Measurements from ENCODE around the gene CKLF. TPM values are rescaled to one million over a fixed set of nuclear protein-coding genes. Genes with fewer than 3 reads are reported as not detected.

The CKLF gene
- total RNA-seq, 1 experiment from 2014 or later = 293 TPM

DNA sequence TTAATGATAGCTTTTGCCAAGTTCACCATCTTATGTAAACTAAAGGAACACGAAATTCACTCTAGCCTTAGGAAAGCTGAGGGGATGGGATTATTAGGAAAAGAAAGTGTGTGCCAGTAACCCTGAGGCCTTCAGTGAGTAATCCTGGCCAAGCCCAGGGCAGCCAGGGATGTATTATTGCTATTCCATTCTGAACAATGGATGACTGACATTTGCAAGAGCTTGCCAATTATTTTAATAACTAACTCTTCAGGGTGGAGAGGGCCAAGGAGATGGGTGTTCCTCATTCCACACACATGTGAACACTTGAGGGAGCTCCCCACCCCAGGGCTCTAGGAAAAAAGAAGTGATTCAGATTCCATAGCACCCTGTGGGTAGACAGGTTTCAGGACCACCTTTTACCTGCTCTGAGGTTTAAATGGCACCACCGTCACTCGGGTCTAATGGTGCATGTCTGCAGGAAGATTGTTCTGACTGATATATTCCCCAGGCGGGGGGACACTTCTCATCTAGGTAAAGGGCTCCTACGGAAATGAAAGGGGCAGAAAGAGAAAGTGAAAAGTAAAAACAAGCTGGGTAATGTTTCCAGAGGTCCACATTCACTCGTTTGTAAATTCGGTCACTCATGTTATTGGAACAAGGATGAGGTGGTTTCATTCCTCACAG, 44.0 kb upstream of the CKLF start:
- Mint-ChIP-seq H3K4me3 (ENCODE audit: low read depth, unreplicated experiment) (peak overlapping the region; percentile 55), H3K9me3 (ENCODE audit: low read depth, unreplicated experiment) (peaks cover 6% of the 10 kb centered on the region), H3K27ac (ENCODE audit: unreplicated experiment) (peak overlapping the region; percentile 99), H3K4me1 (ENCODE audit: low read depth, unreplicated experiment) (peaks cover 85% of the 10 kb centered on the region), H3K36me3 (ENCODE audit: insufficient read depth, unreplicated experiment) (peaks cover 80% of the 10 kb centered on the region), H3K27me3 (ENCODE audit: unreplicated experiment) (no peaks in the 10 kb centered on the region)
- CTCF ChIA-PET = interaction anchor here (0.7 to 3.0 kb wide), 11 partner anchors 9 to 102 kb away, joined by 3 to 21 read pairs (median 4); partner anchors contain the start of genes CKLF and CMTM3
- TF ChIP-seq, protein P1, sequence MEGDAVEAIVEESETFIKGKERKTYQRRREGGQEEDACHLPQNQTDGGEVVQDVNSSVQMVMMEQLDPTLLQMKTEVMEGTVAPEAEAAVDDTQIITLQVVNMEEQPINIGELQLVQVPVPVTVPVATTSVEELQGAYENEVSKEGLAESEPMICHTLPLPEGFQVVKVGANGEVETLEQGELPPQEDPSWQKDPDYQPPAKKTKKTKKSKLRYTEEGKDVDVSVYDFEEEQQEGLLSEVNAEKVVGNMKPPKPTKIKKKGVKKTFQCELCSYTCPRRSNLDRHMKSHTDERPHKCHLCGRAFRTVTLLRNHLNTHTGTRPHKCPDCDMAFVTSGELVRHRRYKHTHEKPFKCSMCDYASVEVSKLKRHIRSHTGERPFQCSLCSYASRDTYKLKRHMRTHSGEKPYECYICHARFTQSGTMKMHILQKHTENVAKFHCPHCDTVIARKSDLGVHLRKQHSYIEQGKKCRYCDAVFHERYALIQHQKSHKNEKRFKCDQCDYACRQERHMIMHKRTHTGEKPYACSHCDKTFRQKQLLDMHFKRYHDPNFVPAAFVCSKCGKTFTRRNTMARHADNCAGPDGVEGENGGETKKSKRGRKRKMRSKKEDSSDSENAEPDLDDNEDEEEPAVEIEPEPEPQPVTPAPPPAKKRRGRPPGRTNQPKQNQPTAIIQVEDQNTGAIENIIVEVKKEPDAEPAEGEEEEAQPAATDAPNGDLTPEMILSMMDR (IDR thresholded peaks at IDR 0.05; ENCODE audit: unreplicated experiment) = no peak
- intact Hi-C loops (cut with micrococcal nuclease; ENCODE audit: unreplicated experiment) = no loop called here
- DNase-seq = peak; percentile 87
- BruUV-seq (replicated peaks) = TSS peak; percentile 45

DNA sequence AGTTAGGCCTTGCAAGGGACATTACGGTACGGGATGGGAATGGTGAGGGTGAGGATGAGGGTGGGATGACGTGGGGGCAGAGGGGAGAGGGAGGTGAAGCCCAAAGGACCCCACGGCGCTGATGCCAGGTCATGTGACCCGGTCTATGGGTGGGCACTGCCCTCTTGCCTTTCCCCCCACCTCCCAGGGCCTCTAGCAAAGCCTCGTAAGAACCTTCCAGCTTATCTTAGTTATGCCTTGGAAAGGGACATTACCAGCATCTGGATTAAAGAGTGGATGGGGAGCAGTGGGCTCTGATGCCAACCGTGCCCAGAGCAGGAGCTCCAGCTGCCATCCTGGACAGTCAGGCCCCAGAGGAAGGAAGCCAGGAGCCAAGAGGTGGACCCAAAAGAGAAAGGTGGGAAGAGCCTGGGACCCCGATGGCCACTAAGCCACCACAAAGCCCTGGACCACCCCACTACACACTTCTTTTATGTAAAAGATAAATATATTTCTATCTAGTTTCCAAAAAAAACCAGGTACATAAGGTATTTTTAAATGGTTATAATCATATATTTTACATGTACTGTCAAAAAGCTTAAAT, 43.4 kb upstream of the CKLF start:
- TF ChIP-seq, protein P1 (IDR thresholded peaks at IDR 0.05; ENCODE audit: unreplicated experiment) = no peak
- H3K36me3 Mint-ChIP-seq (ENCODE audit: insufficient read depth, unreplicated experiment) = peaks cover 80% of the 10 kb centered on the region
- peaks cover 88% of the 10 kb centered on the region for H3K4me1 Mint-ChIP-seq (ENCODE audit: low read depth, unreplicated experiment)
- intact Hi-C loops (cut with micrococcal nuclease; ENCODE audit: unreplicated experiment) = no loop called here
- peaks cover 6% of the 10 kb centered on the region for H3K9me3 Mint-ChIP-seq (ENCODE audit: low read depth, unreplicated experiment)
- DNase-seq = no peak
- H3K27me3 Mint-ChIP-seq (ENCODE audit: unreplicated experiment) = no peaks in the 10 kb centered on the region
- CTCF ChIA-PET = interaction anchor here (0.7 to 3.0 kb wide), 9 partner anchors 8 to 102 kb away, joined by 3 to 21 read pairs (median 4); partner anchors contain the start of gene CMTM3
- H3K4me3 Mint-ChIP-seq (ENCODE audit: low read depth, unreplicated experiment) = peak overlapping the region; percentile 55
- BruUV-seq (replicated peaks) = no TSS peak
- peak overlapping the region; percentile 99 for H3K27ac Mint-ChIP-seq (ENCODE audit: unreplicated experiment)

DNA sequence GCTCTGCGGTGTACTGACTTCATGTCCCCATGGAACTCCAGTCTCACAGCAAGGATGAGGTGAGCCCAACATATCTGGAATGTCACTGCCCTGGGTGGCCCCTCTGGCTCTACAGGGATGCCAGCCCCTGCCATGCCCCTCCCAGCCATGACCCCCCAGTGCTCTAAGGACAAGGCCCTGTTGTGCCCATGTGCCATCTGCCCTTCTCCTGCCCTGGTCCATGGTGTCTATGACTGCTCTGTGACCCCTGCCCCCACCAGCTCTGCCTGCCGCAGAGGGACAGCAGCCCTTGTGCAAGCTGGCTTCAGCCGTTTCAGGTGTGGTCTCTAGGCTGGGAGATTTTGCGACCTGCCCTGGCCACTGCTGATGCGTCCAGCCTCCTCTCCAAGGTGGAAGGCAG, 42.8 kb upstream of the CKLF start:
- H3K27ac Mint-ChIP-seq (ENCODE audit: unreplicated experiment) = peak overlapping the region; percentile 99
- no peak for DNase-seq
- H3K27me3 Mint-ChIP-seq (ENCODE audit: unreplicated experiment) = no peaks in the 10 kb centered on the region
- peaks cover 90% of the 10 kb centered on the region for H3K4me1 Mint-ChIP-seq (ENCODE audit: low read depth, unreplicated experiment)
- CTCF ChIA-PET = interaction anchor here (3.0 kb wide), 1 partner anchor 13 kb away, joined by 21 read pairs; no protein-coding TSS in a partner anchor
- H3K4me3 Mint-ChIP-seq (ENCODE audit: low read depth, unreplicated experiment) = no peak overlapping the region
- peaks cover 6% of the 10 kb centered on the region for H3K9me3 Mint-ChIP-seq (ENCODE audit: low read depth, unreplicated experiment)
- intact Hi-C loops (cut with micrococcal nuclease; ENCODE audit: unreplicated experiment) = no loop called here
- BruUV-seq (replicated peaks) = no TSS peak
- peaks cover 84% of the 10 kb centered on the region for H3K36me3 Mint-ChIP-seq (ENCODE audit: insufficient read depth, unreplicated experiment)
- TF ChIP-seq, protein P1 (IDR thresholded peaks at IDR 0.05; ENCODE audit: unreplicated experiment) = no peak

DNA sequence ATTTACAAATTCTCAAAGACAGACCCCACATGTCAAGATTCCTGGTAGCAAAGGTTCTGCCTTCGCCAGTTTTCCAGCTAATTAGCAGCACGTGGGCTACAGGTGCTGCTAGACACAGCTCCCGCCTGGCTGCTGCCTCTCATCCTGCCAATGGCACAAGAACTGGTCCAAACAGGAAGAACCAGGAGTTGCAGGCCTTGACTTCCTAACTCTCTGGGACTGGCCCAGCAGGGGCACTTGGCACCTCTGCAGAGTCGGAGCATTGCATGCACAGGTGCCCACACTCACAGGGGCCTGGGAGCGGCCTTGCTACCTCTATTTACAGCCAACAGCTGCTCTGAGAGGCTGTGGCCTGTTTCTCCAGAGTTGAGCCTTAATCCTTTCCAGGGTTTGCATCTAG, 42.1 kb upstream of the CKLF start:
- no TSS peak for BruUV-seq (replicated peaks)
- intact Hi-C loops (cut with micrococcal nuclease; ENCODE audit: unreplicated experiment) = loop anchor here (2.0 kb wide), 1 partner anchor 101 kb away; no protein-coding TSS in a partner anchor
- Mint-ChIP-seq H3K27ac (ENCODE audit: unreplicated experiment) (peak overlapping the region; percentile 99), H3K36me3 (ENCODE audit: insufficient read depth, unreplicated experiment) (peaks cover 90% of the 10 kb centered on the region), H3K4me1 (ENCODE audit: low read depth, unreplicated experiment) (peaks cover 92% of the 10 kb centered on the region), H3K4me3 (ENCODE audit: low read depth, unreplicated experiment) (peak overlapping the region; percentile 43), H3K27me3 (ENCODE audit: unreplicated experiment) (no peaks in the 10 kb centered on the region), H3K9me3 (ENCODE audit: low read depth, unreplicated experiment) (peaks cover 6% of the 10 kb centered on the region)
- TF ChIP-seq, protein P1 (IDR thresholded peaks at IDR 0.05; ENCODE audit: unreplicated experiment) = no peak
- CTCF ChIA-PET = interaction anchor here (1.6 to 3.0 kb wide), 3 partner anchors 12 to 102 kb away, joined by 9 to 21 read pairs (median 14); no protein-coding TSS in a partner anchor
- DNase-seq = no peak

All from Calu3 (cell line).